ENCODE results near the gene BIRC2.

BIRC2 gene

GRCh38 chr11:102343809-102344208 lies 3.2 kb upstream of the BIRC2 start:
- no peaks in the 10 kb centered on the region for H3K36me3 Mint-ChIP-seq (ENCODE audit: low read depth)
- H3K27me3 Mint-ChIP-seq (ENCODE audit: low read depth, poor library complexity): no peaks in the 10 kb centered on the region
- H3K27ac Mint-ChIP-seq: no peak overlapping the region
- TF ChIP-seq CTCF (IDR thresholded peaks at IDR 0.05): no peak
- no peak overlapping the region for H3K4me3 Mint-ChIP-seq
- no peak for DNase-seq
- H3K9me3 Mint-ChIP-seq: no peaks in the 10 kb centered on the region
- peaks cover 32% of the 10 kb centered on the region for H3K4me1 Mint-ChIP-seq

- peaks cover 14% of the 10 kb centered on the region for H3K36me3 Mint-ChIP-seq (ENCODE audit: low read depth)
These were observed 1.1 kb upstream of the BIRC2 start for GRCh38 chr11:102345904-102346303.

GRCh38 chr11:102346456-102346747 lies 612 bp upstream of the BIRC2 start:
- no peak for DNase-seq
- no peaks in the 10 kb centered on the region for H3K27me3 Mint-ChIP-seq (ENCODE audit: low read depth, poor library complexity)
- peak overlapping the region; percentile 87 for H3K4me3 Mint-ChIP-seq
- TF ChIP-seq CTCF (IDR thresholded peaks at IDR 0.05): no peak
- H3K9me3 Mint-ChIP-seq: no peaks in the 10 kb centered on the region
- H3K36me3 Mint-ChIP-seq (ENCODE audit: low read depth): peaks cover 19% of the 10 kb centered on the region
- peak overlapping the region; percentile 88 for H3K27ac Mint-ChIP-seq
- peaks cover 42% of the 10 kb centered on the region for H3K4me1 Mint-ChIP-seq

More at GRCh38 chr11:102345904-102346303, 1.1 kb upstream of the BIRC2 start:
- peak overlapping the region; percentile 87 for H3K4me3 Mint-ChIP-seq
- no peaks in the 10 kb centered on the region for H3K9me3 Mint-ChIP-seq
- TF ChIP-seq CTCF (IDR thresholded peaks at IDR 0.05): no peak
- H3K4me1 Mint-ChIP-seq: peaks cover 42% of the 10 kb centered on the region
- peak overlapping the region; percentile 88 for H3K27ac Mint-ChIP-seq
- DNase-seq: no peak
- no peaks in the 10 kb centered on the region for H3K27me3 Mint-ChIP-seq (ENCODE audit: low read depth, poor library complexity)

GRCh38 chr11:102347462-102348370 lies 702 bp downstream of the BIRC2 start:
- Mint-ChIP-seq H3K9me3 (no peaks in the 10 kb centered on the region), H3K4me1 (peaks cover 42% of the 10 kb centered on the region), H3K4me3 (peak overlapping the region; percentile 87), H3K27me3 (ENCODE audit: low read depth, poor library complexity) (peaks cover 4% of the 10 kb centered on the region), H3K36me3 (ENCODE audit: low read depth) (peaks cover 31% of the 10 kb centered on the region), H3K27ac (peak overlapping the region; percentile 99)
- no peak for TF ChIP-seq CTCF (IDR thresholded peaks at IDR 0.05)
- no peak for DNase-seq

- Mint-ChIP-seq H3K9me3 (peaks cover 66% of the 10 kb centered on the region), H3K36me3 (ENCODE audit: low read depth) (peaks cover 98% of the 10 kb centered on the region), H3K4me3 (no peak overlapping the region), H3K27ac (no peak overlapping the region), H3K27me3 (ENCODE audit: low read depth, poor library complexity) (no peaks in the 10 kb centered on the region), H3K4me1 (peaks cover 16% of the 10 kb centered on the region)
- no peak for DNase-seq
- TF ChIP-seq CTCF (IDR thresholded peaks at IDR 0.05): no peak
These were observed 10.1 kb downstream of the BIRC2 start for GRCh38 chr11:102357116-102357515.

- TF ChIP-seq CTCF (IDR thresholded peaks at IDR 0.05): no peak
- Mint-ChIP-seq H3K4me1 (peaks cover 16% of the 10 kb centered on the region), H3K4me3 (no peak overlapping the region), H3K36me3 (ENCODE audit: low read depth) (peaks cover 95% of the 10 kb centered on the region), H3K27me3 (ENCODE audit: low read depth, poor library complexity) (no peaks in the 10 kb centered on the region), H3K9me3 (peaks cover 57% of the 10 kb centered on the region), H3K27ac (no peak overlapping the region)
- no peak for DNase-seq
These were observed 12.4 kb downstream of the BIRC2 start for GRCh38 chr11:102359372-102359771.
